Measurements from ENCODE around the gene MILR1. TPM values are rescaled to one million over a fixed set of nuclear protein-coding genes. Genes with fewer than 3 reads are reported as not detected.

MILR1 gene
- total RNA-seq, result 29.4 TPM

GRCh38 chr17:64448665-64449512, at the start of gene MILR1:
Gene MILR1, plus strand, starts transcription at chr17:64449115. Its CDS starts 54 bp downstream, at chr17:64449169.
- Histone ChIP-seq H3K4me1 (ENCODE audit: insufficient read depth, low read length) (peaks cover 71% of the 10 kb centered on the region), H3K9me3 (ENCODE audit: low read depth, low read length) (no peaks in the 10 kb centered on the region), H3K27me3 (ENCODE audit: insufficient read depth, low read length) (no peaks in the 10 kb centered on the region), H3K4me3 (ENCODE audit: low read length) (peak within 1 kb of the TSS; percentile 49)

DNA sequence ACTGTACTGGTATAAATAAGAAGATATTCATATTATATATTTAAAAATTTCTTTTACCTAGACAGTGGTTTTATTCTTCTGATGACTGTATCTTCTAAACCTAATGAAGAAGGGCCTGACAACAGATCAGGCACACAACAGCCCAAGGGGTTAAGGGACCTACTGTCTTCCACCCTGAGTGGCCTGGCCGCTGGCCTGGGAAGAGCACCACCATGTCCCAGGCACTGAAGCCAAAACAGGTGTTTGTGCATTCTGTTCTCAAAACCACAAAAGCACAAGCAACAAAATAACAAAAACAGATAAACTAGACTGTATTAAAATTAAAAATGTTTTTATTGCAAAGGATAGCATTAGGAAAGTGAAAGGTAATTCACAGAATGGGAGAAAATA, 49.2 kb upstream of the MILR1 start:
- H3K4me1 ChIP-seq (ENCODE audit: insufficient read depth, low read length), result peaks cover 86% of the 10 kb centered on the region
- H3K4me3 ChIP-seq (ENCODE audit: low read length), result no peak overlapping the region
- no peaks in the 10 kb centered on the region for H3K27me3 ChIP-seq (ENCODE audit: insufficient read depth, low read length)
- no peaks in the 10 kb centered on the region for H3K9me3 ChIP-seq (ENCODE audit: low read depth, low read length)

DNA sequence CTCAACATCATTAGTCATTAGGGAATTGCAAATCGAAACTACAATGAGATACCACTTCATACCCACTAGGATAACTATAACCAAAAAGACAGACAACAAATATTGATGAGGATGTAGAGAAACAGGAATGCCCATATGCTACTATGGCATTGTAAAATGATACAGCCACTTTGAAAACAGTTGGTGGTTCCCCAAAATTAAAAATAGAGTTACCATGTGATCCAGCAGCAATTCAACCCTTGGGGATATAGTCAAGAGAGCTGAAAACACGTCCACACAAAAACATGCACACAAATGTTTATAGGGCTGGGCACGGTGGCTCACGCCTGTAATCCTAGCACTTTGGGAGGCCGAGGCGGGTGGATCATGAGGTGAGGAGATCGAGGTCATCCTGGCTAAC, 48.3 kb upstream of the MILR1 start:
- H3K9me3 ChIP-seq (ENCODE audit: low read depth, low read length), result no peaks in the 10 kb centered on the region
- H3K4me3 ChIP-seq (ENCODE audit: low read length), result no peak overlapping the region
- no peaks in the 10 kb centered on the region for H3K27me3 ChIP-seq (ENCODE audit: insufficient read depth, low read length)
- peaks cover 90% of the 10 kb centered on the region for H3K4me1 ChIP-seq (ENCODE audit: insufficient read depth, low read length)

DNA sequence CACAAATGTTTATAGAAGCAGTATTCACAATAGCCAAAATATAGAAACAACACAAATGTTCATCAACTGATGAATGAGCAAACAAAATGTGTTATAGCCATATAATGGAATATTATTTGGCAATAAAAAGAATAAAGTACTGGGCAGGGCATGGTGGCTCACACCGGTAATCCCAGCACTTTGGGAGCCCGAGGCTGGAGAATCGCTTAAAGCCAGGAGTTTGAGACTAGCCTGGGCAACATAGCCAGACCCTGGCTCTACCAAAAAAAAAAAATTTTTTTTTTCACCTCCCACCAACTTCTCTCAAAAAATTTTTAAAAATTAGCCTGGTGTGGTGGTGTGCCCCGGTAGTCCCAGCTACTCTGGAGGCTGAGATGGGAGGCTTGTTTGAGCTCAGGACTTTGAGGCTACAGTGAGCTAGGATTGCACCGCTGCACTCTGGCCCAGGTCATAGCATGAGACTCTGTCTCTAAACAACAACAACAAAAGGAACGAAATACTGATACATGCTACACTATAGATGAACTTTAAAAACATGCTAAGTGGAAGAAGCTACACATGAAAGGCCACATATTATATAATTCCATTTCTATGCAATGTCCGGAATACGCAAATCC, 47.6 kb upstream of the MILR1 start:
- Histone ChIP-seq H3K27me3 (ENCODE audit: insufficient read depth, low read length) (no peaks in the 10 kb centered on the region), H3K9me3 (ENCODE audit: low read depth, low read length) (no peaks in the 10 kb centered on the region), H3K4me3 (ENCODE audit: low read length) (no peak overlapping the region), H3K4me1 (ENCODE audit: insufficient read depth, low read length) (peaks cover 96% of the 10 kb centered on the region)

DNA sequence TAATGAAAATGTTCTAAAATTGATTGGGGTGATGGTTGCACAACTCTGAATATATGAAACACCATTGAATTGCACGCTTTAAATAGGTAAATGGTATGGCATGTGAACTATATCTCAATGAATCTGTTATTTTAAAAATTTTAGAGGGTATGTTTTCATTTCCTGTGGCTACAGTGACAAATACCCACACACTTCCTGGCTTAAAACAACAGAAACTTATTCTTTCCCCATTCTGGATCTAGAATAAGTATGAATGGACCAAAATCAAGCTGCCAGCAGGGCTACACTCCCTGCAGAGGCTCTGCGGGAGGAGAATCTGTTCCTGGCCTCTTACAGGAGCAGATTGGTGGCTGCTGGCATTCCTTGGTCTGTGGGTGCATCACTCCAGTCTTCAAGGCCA, 47.0 kb upstream of the MILR1 start:
- Histone ChIP-seq H3K27me3 (ENCODE audit: insufficient read depth, low read length) (no peaks in the 10 kb centered on the region), H3K4me3 (ENCODE audit: low read length) (no peak overlapping the region), H3K4me1 (ENCODE audit: insufficient read depth, low read length) (peaks cover 96% of the 10 kb centered on the region), H3K9me3 (ENCODE audit: low read depth, low read length) (no peaks in the 10 kb centered on the region)

GRCh38 chr17:64402469-64402868, 46.4 kb upstream of the MILR1 start:
- Histone ChIP-seq H3K4me1 (ENCODE audit: insufficient read depth, low read length) (peaks cover 100% of the 10 kb centered on the region), H3K4me3 (ENCODE audit: low read length) (no peak overlapping the region), H3K9me3 (ENCODE audit: low read depth, low read length) (no peaks in the 10 kb centered on the region), H3K27me3 (ENCODE audit: insufficient read depth, low read length) (no peaks in the 10 kb centered on the region)

DNA sequence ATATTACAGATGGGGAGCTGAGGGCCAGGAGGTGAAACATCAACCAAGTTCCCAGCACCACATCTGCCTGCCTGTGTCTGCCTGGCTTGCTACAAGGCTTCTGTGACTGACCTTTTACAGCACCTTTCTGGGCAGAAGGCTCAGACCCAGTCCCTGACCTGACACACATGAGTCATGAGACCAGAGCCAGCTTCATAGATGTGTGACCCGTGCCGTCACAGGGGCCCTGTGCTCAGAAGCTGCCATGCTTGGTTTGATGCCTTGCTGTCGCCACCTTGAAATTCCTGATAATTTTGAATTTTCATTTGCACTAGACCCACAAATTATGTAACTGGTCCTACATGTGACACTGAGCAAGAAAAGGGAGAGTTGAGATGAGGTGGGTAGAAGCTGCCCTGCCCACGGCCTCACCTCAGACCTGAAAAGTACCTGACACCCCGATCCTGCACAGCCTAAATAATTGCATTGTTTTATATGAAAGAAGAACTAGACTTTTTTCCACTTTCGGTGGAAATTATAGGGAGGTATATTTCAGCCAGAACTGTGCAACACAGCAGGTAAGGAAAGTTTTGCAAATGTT, 44.9 kb upstream of the MILR1 start:
- Histone ChIP-seq H3K4me3 (ENCODE audit: low read length) (no peak overlapping the region), H3K27me3 (ENCODE audit: insufficient read depth, low read length) (no peaks in the 10 kb centered on the region), H3K9me3 (ENCODE audit: low read depth, low read length) (no peaks in the 10 kb centered on the region), H3K4me1 (ENCODE audit: insufficient read depth, low read length) (peaks cover 98% of the 10 kb centered on the region)

DNA sequence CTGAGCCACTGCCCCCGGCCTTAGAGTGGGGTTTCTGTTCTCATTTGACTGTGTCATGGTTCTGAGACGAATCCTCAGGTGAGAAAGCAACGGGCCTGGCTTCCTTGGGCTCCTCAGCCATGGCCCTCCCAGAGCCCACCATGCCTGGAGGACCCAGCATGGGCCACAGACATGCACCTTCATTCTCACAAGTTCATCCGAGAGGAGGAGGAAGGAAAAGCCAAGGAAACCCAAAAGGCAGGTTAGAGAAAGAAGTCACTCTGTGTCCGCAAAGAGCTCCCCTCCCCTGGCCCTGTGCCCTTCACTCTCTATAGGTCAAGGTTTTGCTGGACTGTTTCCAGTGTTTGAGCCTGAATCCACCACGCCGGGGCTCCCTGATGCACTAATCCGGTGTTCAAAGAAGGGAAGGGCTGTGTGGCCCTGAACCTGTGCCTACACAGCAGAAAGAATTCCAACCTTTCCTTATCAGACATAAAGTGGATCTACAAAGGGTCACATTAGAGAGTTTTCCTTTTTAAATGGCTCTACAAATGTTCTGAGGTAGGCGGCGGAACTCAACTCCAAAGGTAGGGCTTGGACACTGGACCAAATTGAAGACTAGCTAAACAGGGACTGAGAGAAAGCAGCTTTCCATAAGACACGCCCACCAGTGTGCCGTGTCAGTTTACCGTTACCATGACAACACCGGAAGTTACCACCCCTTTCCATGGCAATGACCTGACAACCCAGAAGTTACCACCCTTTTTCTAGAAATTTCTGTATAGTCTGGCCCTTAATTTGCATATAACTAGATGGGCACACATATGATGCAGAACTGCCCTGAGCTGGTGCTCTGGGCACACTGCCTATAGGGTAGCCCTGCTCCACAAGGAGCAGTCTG, 42.4 kb upstream of the MILR1 start:
- H3K27me3 ChIP-seq (ENCODE audit: insufficient read depth, low read length), result no peaks in the 10 kb centered on the region
- no peak overlapping the region for H3K4me3 ChIP-seq (ENCODE audit: low read length)
- H3K9me3 ChIP-seq (ENCODE audit: low read depth, low read length), result no peaks in the 10 kb centered on the region
- peaks cover 94% of the 10 kb centered on the region for H3K4me1 ChIP-seq (ENCODE audit: insufficient read depth, low read length)

GRCh38 chr17:64410750-64411490, 38.0 kb upstream of the MILR1 start:
- no peaks in the 10 kb centered on the region for H3K9me3 ChIP-seq (ENCODE audit: low read depth, low read length)
- no peaks in the 10 kb centered on the region for H3K27me3 ChIP-seq (ENCODE audit: insufficient read depth, low read length)
- no peak overlapping the region for H3K4me3 ChIP-seq (ENCODE audit: low read length)
- H3K4me1 ChIP-seq (ENCODE audit: insufficient read depth, low read length), result peaks cover 79% of the 10 kb centered on the region

- Histone ChIP-seq H3K4me1 (ENCODE audit: insufficient read depth, low read length) (peaks cover 66% of the 10 kb centered on the region), H3K4me3 (ENCODE audit: low read length) (peak overlapping the region; percentile 58), H3K9me3 (ENCODE audit: low read depth, low read length) (no peaks in the 10 kb centered on the region), H3K27me3 (ENCODE audit: insufficient read depth, low read length) (no peaks in the 10 kb centered on the region)
Observed at GRCh38 chr17:64411999-64412771, 36.7 kb upstream of the MILR1 start.

DNA sequence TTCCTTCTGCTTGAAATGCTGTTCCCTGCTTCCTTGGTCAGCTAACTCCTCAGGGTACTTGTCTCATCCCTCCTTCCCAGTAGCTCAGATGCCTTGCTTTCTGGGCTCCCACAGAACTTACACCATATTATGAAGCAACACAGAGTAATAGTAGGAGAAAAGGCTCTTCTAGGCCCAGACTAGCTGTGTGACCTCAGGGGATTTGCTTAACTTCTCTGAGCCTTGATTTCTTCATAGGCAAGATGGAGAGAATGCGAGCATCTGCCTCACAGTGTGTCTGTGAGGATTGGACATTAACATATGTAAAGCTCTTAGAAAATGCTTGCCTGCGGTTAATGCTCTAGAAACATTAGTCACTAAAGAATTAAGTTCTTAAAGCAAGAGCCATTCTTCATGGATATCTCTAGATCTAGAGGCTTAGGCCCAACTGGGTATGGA, 36.0 kb upstream of the MILR1 start:
- H3K4me1 ChIP-seq (ENCODE audit: insufficient read depth, low read length), result peaks cover 58% of the 10 kb centered on the region
- H3K9me3 ChIP-seq (ENCODE audit: low read depth, low read length), result no peaks in the 10 kb centered on the region
- peak overlapping the region; percentile 58 for H3K4me3 ChIP-seq (ENCODE audit: low read length)
- H3K27me3 ChIP-seq (ENCODE audit: insufficient read depth, low read length), result no peaks in the 10 kb centered on the region

DNA sequence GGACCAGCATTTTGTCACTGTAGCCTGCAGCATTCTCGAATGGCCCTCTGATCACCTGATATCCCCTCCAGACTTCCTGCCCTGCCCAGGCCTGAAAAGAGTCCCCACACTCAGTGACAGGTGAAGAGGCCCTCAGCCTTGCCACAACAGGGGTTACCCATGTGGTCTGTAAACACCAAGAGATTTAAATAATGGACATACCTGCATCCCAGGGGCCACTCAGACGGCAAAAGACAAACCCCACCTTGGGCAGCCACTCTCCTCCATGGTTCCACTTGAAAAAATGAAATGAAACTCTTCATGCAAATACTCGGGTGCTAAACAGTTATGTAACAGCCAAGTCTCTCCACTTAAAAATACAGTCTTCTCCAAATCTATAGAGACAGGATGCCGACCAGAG, 35.4 kb upstream of the MILR1 start:
- peaks cover 57% of the 10 kb centered on the region for H3K4me1 ChIP-seq (ENCODE audit: insufficient read depth, low read length)
- peak overlapping the region; percentile 58 for H3K4me3 ChIP-seq (ENCODE audit: low read length)
- no peaks in the 10 kb centered on the region for H3K27me3 ChIP-seq (ENCODE audit: insufficient read depth, low read length)
- no peaks in the 10 kb centered on the region for H3K9me3 ChIP-seq (ENCODE audit: low read depth, low read length)

- peaks cover 26% of the 10 kb centered on the region for H3K4me1 ChIP-seq (ENCODE audit: insufficient read depth, low read length)
- H3K4me3 ChIP-seq (ENCODE audit: low read length), result no peak overlapping the region
- H3K27me3 ChIP-seq (ENCODE audit: insufficient read depth, low read length), result no peaks in the 10 kb centered on the region
- no peaks in the 10 kb centered on the region for H3K9me3 ChIP-seq (ENCODE audit: low read depth, low read length)
Observed at GRCh38 chr17:64418506-64419339, 30.2 kb upstream of the MILR1 start.

Data from mononuclear cell (primary cell).